GM21390 (cell line): ENCODE data around the gene KIF5C.

Source experiments
- ATAC-seq: cut with Tn5 transposase; IDR thresholded peaks from one replicate; pipeline ENCODE4 v1.9.1; 2021; ENCODE audit not compliant: unreplicated experiment

The KIF5C gene

GRCh38 chr2:148984449-148984848 lies 109.4 kb downstream of the KIF5C start:
- ATAC-seq: no peak

- ATAC-seq: no peak
Measured at GRCh38 chr2:148987286-148987685, 112.3 kb downstream of the KIF5C start.

GRCh38 chr2:148988337-148988736 lies 113.3 kb downstream of the KIF5C start:
- ATAC-seq: no peak

GRCh38 chr2:148989882-148990493 lies 115.0 kb downstream of the KIF5C start:
- ATAC-seq: peak; percentile 93

- no peak for ATAC-seq
Measured at GRCh38 chr2:148990968-148991367, 115.9 kb downstream of the KIF5C start.

GRCh38 chr2:148992448-148992847 lies 117.4 kb downstream of the KIF5C start:
- no peak for ATAC-seq

GRCh38 chr2:148993351-148993750 lies 118.3 kb downstream of the KIF5C start:
- no peak for ATAC-seq

- ATAC-seq: no peak
Measured at GRCh38 chr2:148994341-148994740, 119.3 kb downstream of the KIF5C start.

- no peak for ATAC-seq
Measured at GRCh38 chr2:148996805-148997204, 121.8 kb downstream of the KIF5C start.

- ATAC-seq: no peak
Measured at GRCh38 chr2:148998165-148998830, 123.3 kb downstream of the KIF5C start.

- ATAC-seq: no peak
Measured at GRCh38 chr2:148998831-148999200, 123.8 kb downstream of the KIF5C start.

- no peak for ATAC-seq
Measured at GRCh38 chr2:148999451-148999921, 124.5 kb downstream of the KIF5C start.

GRCh38 chr2:149000158-149000938 lies 125.3 kb downstream of the KIF5C start:
- no peak for ATAC-seq

- no peak for ATAC-seq
Measured at GRCh38 chr2:149001496-149001895, 126.5 kb downstream of the KIF5C start.

- ATAC-seq: no peak
Measured at GRCh38 chr2:149002378-149002890, 127.4 kb downstream of the KIF5C start.

GRCh38 chr2:149002891-149003740 lies 128.1 kb downstream of the KIF5C start:
- no peak for ATAC-seq

GRCh38 chr2:149004836-149005235 lies 129.8 kb downstream of the KIF5C start:
- no peak for ATAC-seq

GRCh38 chr2:149005471-149006077 lies 130.5 kb downstream of the KIF5C start:
- no peak for ATAC-seq

- ATAC-seq: no peak
Measured at GRCh38 chr2:149006883-149007543, 132.0 kb downstream of the KIF5C start.

GRCh38 chr2:149008381-149008780 lies 133.4 kb downstream of the KIF5C start:
- no peak for ATAC-seq
